Right forelimb (tissue), 1 donor: ENCODE results near the gene CDCP1.
A peak's percentile ranks its signal among the peaks of the same experiment; 100 is the strongest.
"Not testable (repeated sequence)": the region's sequence is repeated elsewhere in the genome, so short reads cannot be mapped to it uniquely, and the experiment has no call there.

Experiments
- DNase-seq: peaks from one replicate; pipeline ENCODE4 v3.0.0-alpha.2; 2018

The CDCP1 gene

DNA sequence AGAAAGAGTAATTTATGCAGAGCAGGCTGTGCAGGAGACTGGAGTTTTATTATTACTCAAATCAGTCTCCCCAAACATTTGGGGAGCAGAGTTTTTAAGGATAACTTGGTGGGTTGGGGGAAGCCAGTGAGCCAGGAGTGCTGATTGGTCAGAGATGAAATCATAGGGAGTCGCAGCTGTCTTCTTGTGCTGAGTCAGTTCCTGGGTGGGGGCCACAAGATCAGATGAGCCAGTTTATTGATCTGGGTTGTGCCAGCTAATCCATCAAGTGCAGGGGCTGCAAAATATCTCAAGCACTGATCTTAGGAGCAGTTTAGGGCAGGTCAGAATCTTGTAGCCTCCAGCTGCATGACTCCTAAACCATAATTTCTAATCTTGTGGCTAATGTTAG, 92.4 kb downstream of the CDCP1 start:
- DNase-seq: not testable (repeated sequence)

DNA sequence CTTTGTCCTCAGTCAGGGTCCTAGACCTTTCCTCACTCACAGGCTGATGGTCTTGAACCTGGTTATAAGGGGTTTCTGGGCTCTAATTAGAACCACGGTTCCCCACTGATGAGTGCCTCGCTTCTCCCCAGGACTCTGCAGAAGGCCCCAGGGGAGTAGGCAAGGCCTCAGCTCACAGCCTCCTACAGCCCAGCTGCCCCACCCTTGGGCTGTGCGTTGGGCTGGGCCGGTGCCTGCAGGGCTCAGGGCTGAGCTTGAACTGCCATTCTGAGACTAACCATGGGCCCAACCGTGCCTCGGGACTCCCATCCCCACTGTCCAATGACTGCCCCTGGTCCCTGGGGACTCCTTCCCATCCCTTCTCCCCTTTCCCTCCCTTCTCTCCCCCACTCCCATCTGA, 94.5 kb downstream of the CDCP1 start:
- no peak for DNase-seq

DNA sequence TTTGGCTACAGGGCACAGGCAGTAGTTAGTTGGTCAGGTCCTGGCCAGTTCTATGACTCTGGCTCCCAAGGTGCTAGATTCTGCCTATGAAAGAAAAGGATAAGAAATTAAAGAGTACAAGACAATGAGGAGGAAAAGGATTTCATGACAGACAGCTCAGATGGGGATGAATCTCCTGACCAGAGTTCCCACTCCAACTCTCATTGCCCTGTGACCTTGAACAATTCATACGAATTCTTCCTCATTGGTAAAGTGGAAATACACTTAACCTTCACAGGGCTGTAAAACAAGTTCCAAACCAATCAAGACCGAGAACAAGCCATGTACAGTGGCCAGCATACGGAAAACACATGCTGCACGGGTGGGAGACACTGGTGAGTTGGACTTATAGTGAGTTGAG, 96.4 kb downstream of the CDCP1 start:
- DNase-seq: no peak

DNA sequence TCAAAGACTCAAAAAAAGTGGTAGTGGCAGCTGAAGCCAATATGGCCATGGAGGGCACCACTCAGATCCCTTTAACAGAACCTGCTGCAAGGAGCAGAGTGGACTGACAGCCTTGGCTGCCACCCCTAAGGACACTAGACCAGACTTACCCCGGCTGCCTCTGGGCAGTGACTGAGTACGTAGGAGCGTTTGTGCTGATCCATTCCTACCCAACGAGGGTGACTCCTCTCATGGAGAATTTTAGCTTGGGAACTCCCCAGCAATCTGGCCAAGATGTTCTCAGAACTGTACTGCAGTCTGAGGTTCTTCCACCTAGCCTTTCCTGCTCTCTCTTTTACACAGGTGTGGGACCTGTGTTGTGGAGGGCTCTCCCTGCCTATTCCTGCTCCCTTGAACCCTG, 97.9 kb downstream of the CDCP1 start:
- DNase-seq: no peak

DNA sequence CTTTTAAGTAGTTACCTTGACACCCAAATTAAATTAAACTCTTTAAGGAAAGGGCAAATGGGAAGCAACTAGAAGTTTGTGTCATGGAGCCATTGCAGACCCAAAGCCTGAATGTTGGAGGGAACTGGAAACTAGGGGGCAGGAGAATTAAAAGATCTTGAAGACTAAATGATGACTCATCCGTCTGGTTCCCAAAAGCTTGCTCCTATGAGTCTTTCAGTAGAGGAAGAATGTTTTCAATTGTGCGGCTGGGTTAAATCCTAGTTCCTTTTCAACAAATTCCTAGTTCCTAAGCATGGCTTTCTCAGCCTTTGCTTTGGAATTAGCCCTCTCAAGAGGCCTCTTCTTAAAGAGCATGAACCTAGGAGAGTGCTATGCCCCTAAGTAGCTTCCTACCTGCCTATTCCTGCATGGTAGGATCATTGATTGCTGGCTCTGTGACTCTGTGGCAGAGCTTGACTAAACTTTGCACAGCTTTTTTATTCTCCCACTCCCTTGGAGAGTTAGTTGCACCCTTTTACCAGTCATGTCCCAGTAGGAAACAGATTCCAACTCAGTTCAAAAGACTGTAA, 102.4 kb downstream of the CDCP1 start:
- no peak for DNase-seq

DNA sequence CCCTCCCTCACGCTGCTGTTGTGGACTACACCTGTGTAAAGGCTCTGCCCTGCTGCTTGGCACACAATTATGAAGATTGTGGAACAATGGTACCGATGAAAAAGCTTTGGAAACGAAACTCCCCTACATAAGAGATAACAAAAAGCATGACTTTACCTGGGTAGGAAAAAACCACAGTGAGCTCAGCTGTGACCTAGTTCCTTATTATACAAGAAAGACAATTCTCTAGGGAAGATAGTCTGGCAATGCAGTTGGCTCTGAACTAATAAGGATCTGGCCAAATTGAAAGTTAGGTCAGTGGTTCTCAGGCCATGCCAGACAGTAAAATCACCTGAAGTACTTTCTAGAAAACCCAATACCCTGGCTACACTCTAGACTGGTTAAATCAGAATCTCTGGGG, 104.0 kb downstream of the CDCP1 start:
- DNase-seq: no peak

DNA sequence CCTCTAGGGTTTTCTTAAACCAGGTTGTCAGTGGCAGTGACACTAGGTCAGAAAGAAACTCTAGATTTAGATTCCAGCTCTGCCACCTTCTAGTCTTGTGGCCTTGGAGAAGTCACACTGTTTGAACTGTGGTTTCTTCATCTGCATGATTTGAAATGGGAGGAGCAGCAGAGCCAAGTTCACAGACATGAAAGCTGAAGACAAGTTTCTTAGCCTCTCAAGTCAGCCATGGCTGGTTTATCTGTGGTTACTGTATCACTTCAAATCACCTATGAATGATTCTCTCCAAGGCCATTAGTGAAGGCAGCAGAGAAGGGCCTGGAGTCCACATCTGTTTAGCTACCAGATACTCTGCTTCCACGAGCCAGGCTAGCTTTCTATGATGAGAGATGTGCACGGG, 104.5 kb downstream of the CDCP1 start:
- no peak for DNase-seq

DNA sequence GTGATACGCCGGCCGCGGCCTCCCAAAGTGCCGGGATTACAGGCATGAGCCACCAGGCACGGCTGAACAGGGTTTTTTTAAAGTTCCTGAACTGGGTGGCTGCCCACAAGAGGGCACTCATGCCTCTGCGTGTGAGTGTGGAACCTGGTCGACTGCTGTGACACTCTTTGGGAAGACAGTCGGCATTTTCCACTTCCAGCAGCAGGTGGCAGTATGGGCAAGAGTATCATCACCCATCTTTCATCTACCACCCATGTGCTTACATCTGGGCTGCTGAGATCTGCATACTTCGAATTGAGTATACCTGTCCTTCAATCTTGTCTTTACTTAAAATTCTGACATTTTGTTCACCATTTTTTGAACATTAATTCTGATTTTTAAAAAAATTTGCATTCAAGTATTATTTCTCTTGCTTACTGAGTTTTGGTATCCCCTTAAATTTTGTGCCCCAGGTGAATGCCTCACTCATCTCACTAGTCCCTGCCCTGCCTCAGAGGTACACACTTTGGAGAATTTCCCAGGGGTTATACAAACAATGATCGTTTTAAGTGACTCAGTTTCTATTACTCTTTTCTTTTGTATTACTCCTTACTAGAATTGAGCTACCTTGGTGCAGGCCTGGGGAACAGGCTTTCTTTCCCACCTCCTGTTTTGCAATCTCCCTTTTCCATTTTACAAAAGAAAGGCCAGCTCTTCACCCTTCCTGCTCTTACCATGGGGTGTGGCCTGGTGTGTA, 108.3 kb downstream of the CDCP1 start:
- DNase-seq: peak; percentile 90

DNA sequence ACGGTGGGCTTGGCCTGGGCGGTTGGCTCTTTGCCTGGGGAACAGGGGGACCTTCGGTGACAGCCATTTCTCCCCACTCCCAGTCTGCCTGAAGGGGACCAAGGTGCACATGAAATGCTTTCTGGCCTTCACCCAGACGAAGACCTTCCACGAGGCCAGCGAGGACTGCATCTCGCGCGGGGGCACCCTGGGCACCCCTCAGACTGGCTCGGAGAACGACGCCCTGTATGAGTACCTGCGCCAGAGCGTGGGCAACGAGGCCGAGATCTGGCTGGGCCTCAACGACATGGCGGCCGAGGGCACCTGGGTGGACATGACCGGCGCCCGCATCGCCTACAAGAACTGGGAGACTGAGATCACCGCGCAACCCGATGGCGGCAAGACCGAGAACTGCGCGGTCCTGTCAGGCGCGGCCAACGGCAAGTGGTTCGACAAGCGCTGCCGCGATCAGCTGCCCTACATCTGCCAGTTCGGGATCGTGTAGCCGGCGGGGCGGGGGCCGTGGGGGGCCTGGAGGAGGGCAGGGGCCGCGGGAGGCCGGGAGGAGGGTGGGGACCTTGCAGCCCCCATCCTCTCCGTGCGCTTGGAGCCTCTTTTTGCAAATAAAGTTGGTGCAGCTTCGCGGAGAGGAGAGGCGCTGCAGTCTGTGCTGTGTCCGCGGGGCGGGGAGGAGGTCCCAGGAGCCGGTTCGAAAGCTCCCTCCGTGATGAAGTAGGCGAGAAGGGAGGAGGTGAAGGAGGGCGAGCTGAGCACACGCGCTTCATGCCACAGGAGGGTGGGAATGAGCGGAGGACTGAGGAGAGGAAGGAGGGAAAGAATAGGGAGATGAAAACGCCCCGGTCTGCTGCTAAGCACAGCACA, 110.5 kb downstream of the CDCP1 start:
- peak; percentile 73 for DNase-seq

DNA sequence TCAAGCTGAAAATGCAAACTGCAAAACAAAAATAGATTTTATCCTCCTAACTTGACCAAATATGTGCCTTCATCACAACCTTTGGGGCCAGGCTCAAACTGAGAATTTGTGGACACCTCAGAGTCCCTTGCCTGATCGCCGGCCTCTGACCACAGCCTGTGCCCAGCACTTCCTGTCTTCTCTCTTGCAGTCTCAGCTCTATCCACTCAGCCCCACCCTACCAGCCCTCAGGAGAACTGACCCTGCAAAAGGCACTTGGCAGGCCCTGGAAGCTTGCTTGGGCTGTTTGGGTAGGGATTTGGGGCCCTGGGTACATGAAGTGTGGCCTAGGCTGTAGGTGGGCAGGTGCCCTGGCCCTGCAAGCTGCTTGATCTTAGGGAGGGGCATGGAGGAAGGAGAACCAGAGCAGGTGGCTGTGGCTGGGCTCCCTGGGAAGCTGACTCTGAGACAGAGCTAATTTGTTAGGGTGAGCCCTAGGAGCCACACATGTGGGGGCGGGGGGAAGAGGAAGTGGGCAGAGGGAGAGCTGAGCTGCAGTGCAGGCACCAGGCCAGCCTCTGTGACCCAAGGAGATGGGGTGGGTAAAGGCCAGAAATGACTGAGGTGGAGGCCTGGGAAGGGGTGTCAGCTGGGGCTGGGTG, 111.4 kb downstream of the CDCP1 start:
- no peak for DNase-seq

DNA sequence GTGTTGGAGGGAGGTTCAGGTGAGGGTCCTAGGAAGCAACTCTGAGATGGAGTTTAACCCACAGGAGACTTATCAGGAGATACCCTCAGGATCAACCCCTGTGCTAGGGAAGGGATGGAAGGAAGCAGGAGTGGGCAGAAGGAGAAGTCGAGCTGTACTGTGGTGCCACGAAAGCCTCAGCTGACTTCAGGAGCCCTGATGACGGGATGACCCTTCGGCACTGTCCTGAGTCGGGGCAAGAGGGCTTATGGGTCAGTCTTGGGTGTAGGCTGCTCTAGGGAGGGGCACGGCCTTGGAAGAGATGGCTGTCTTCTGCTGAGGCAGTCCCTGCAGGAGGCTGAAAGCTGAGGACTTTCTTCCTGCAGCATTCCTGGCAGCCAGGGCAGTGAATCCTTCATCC, 112.4 kb downstream of the CDCP1 start:
- DNase-seq: no peak
